Liver (tissue), 9 donors: ENCODE measurements around the gene ALDH7A1. TPM values are rescaled to one million over a fixed set of nuclear protein-coding genes. Genes with fewer than 3 reads are reported as not detected.

Experiments
- DNase-seq: peaks from one replicate; pipeline ENCODE4 v3.0.0-alpha.2; 2017; ENCODE audit warnings: low spot score
- H3K27ac ChIP-seq, 2 donors: one replicate each; pipeline ENCODE4 v1.7.0; 2013; ENCODE audit warnings: inconsistent platforms in 2 of 2, low read length in 2 of 2, control low read depth in 1 of 2, low read depth in 1 of 2, mild to moderate bottlenecking in 1 of 2
- H3K27me3 ChIP-seq, 4 donors: one replicate each; pipeline versions ENCODE4 v1.6.1 to v1.7.0; 2013; ENCODE audit warnings: low read length in 3 of 4, inconsistent platforms in 1 of 4, mild to moderate bottlenecking in 1 of 4, moderate library complexity in 1 of 4; ENCODE audit not compliant: control insufficient read depth in 4 of 4, insufficient read depth in 4 of 4
- H3K36me3 ChIP-seq, 4 donors: one replicate each; pipeline versions ENCODE4 v1.6.1 to v1.7.0; 2013; ENCODE audit warnings: low read length in 3 of 4, mild to moderate bottlenecking in 3 of 4, low read depth in 1 of 4, moderate library complexity in 1 of 4; ENCODE audit not compliant: control insufficient read depth in 4 of 4, insufficient read depth in 3 of 4
- H3K4me1 ChIP-seq, 4 donors: one replicate each; pipeline versions ENCODE4 v1.6.1 to v1.7.0; 2013; ENCODE audit warnings: low read length in 3 of 4, mild to moderate bottlenecking in 3 of 4, moderate library complexity in 1 of 4; ENCODE audit not compliant: control insufficient read depth in 4 of 4, insufficient read depth in 4 of 4
- H3K4me3 ChIP-seq, 3 donors: one replicate each; pipeline versions ENCODE4 v1.6.1 to v1.7.0; 2013; ENCODE audit warnings: low read length in 3 of 3, control low read depth in 1 of 3, low read depth in 1 of 3, mild to moderate bottlenecking in 1 of 3
- H3K9ac ChIP-seq, 2 donors: one replicate each; pipeline ENCODE4 v1.7.0; 2013; ENCODE audit warnings: low read length in 2 of 2, mild to moderate bottlenecking in 2 of 2, moderate library complexity in 2 of 2, control low read depth in 1 of 2, low read depth in 1 of 2
- H3K9me3 ChIP-seq, 4 donors: one replicate each; pipeline versions ENCODE4 v1.6.1 to v1.7.0; 2013; ENCODE audit warnings: low read length in 3 of 4; ENCODE audit not compliant: control insufficient read depth in 4 of 4
- EGR1 ChIP-seq, 2 donors: IDR thresholded peaks; 2 replicates each; pipeline ENCODE4 v1.6.1; 2016 to 2018; ENCODE audit warnings: antibody characterized with exemption in 2 of 2, low read depth in 2 of 2
- FOXA1 ChIP-seq: IDR thresholded peaks from 2 replicates; pipeline ENCODE4 v1.6.1; 2016; ENCODE audit warnings: antibody characterized with exemption
- FOXA2 ChIP-seq: IDR thresholded peaks from 2 replicates; pipeline ENCODE4 v1.6.1; 2016; ENCODE audit warnings: antibody characterized with exemption
- GABPA ChIP-seq, 2 donors: IDR thresholded peaks in 1 of 2; conservative IDR thresholded peaks in 1 of 2; 2 replicates each; pipeline ENCODE4 v1.6.1; 2016; ENCODE audit warnings: antibody characterized with exemption in 2 of 2, mild to moderate bottlenecking in 1 of 2, moderate library complexity in 1 of 2
- HNF4A ChIP-seq, 2 donors: conservative IDR thresholded peaks; 2 replicates each; pipeline ENCODE4 v1.6.1; 2016; ENCODE audit warnings: antibody characterized with exemption in 2 of 2, mild to moderate bottlenecking in 2 of 2
- HNF4G ChIP-seq: IDR thresholded peaks from 2 replicates; pipeline ENCODE4 v1.6.1; 2016; ENCODE audit warnings: antibody characterized with exemption
- NR2F2 ChIP-seq: IDR thresholded peaks from 2 replicates; pipeline ENCODE4 v1.6.1; 2016; ENCODE audit warnings: antibody characterized with exemption
- RAD21 ChIP-seq, 2 donors: IDR thresholded peaks; 2 replicates each; pipeline ENCODE4 v1.6.1; 2016; ENCODE audit warnings: antibody characterized with exemption in 2 of 2, mild to moderate bottlenecking in 2 of 2
- RXRA ChIP-seq, 2 donors: IDR thresholded peaks; 2 replicates each; pipeline ENCODE4 v1.6.1; 2017 to 2018; ENCODE audit warnings: antibody characterized with exemption in 2 of 2, mild to moderate bottlenecking in 1 of 2
- SP1 ChIP-seq: IDR thresholded peaks from 2 replicates; pipeline ENCODE4 v1.6.1; 2018; ENCODE audit warnings: antibody characterized with exemption, mild to moderate bottlenecking
- YY1 ChIP-seq: IDR thresholded peaks from 2 replicates; pipeline ENCODE4 v1.6.1; 2016; ENCODE audit warnings: antibody characterized with exemption, mild to moderate bottlenecking
- WGBS: extraction: QIAGEN DNeasy Blood & Tissue Kit; methylation state at CpG from one replicate; pipeline ENCODE4 v1.1.7; 2013; 5-methylcytosine and 5-hydroxymethylcytosine counted together
- polyA plus RNA-seq, 2 donors: library from polyadenylated mRNA; stranded (reverse) in 1 of 2; unstranded in 1 of 2; fragments of 200-250 nt in 1 of 2; fragments of >200 nt in 1 of 2; fragmentation: Nextera tagmentation in 1 of 2; extraction: Ambion mirVana in 1 of 2; gene quantifications; one replicate each; pipeline versions ENCODE4 v1.2.1 to v1.2.3, GENCODE V29; 2013 to 2015
- total RNA-seq, 2 donors: library from RNA; depleted of rRNA; stranded (reverse); fragments of >200 nt; gene quantifications; one replicate each; pipeline ENCODE4 v1.2.3, GENCODE V29; 2014
- TF ChIP-seq, protein P1 (sequence below): IDR thresholded peaks from 2 replicates; pipeline ENCODE4 v1.6.1; 2016; ENCODE audit warnings: antibody characterized with exemption
- TF ChIP-seq, protein P2 (sequence below): IDR thresholded peaks from 2 replicates; pipeline ENCODE4 v1.6.1; 2016; ENCODE audit warnings: antibody characterized with exemption, mild to moderate bottlenecking
- TF ChIP-seq, protein P3 (sequence below): IDR thresholded peaks from 2 replicates; pipeline ENCODE4 v1.6.1; 2016; ENCODE audit warnings: antibody characterized with exemption
- TF ChIP-seq, protein P4 (sequence below): fragments of 150-350 bp; IDR thresholded peaks from 2 replicates; pipeline ENCODE4 v1.5.1; 2017; ENCODE audit warnings: improper control_type of control experiment, low read depth, low read length; ENCODE audit not compliant: missing input control
- donor health status: healthy.
- donor health status: healthy.
- donor health status: healthy.
- donor health status: healthy.
- donor health status: healthy.

ALDH7A1 gene
- total and polyA plus RNA-seq, 4 donors, result 47.7 to 86.9 (median 58.4) TPM

DNA sequence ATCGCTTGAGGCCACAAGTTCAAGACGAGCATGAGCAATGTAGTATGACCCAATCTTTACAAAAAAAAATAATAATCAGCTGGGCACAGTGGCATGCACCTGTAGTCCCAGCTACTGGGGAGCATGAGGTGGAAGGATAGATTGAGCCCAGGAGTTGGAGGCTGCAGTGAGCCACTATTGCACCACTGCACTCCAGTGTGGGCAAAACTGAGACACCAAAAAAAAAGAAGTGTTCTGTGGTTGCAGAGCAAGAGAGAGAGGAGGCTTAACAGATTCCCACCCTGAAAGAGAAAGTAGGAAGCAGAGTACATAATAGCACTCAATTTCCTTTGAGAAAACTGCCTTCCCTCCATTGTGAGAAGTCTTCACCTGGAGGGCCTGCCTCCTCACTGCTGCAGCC, 52.6 kb downstream of the ALDH7A1 start:
- no peaks in the 10 kb centered on the region for H3K9me3 ChIP-seq
- H3K27ac ChIP-seq, result no peak overlapping the region
- no peak for DNase-seq
- H3K36me3 ChIP-seq, result peaks cover 0 to 11% (median 8%) of the 10 kb centered on the region in 4 donors
- H3K27me3 ChIP-seq, result no peaks in the 10 kb centered on the region
- H3K9ac ChIP-seq, result no peak overlapping the region
- H3K4me3 ChIP-seq, result no peak overlapping the region
- 62% methylated on average over 2 of the region's 2 CpGs for WGBS
- TF ChIP-seq, protein P1, sequence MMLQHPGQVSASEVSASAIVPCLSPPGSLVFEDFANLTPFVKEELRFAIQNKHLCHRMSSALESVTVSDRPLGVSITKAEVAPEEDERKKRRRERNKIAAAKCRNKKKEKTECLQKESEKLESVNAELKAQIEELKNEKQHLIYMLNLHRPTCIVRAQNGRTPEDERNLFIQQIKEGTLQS, result no peak
- TF ChIP-seq, protein P2, sequence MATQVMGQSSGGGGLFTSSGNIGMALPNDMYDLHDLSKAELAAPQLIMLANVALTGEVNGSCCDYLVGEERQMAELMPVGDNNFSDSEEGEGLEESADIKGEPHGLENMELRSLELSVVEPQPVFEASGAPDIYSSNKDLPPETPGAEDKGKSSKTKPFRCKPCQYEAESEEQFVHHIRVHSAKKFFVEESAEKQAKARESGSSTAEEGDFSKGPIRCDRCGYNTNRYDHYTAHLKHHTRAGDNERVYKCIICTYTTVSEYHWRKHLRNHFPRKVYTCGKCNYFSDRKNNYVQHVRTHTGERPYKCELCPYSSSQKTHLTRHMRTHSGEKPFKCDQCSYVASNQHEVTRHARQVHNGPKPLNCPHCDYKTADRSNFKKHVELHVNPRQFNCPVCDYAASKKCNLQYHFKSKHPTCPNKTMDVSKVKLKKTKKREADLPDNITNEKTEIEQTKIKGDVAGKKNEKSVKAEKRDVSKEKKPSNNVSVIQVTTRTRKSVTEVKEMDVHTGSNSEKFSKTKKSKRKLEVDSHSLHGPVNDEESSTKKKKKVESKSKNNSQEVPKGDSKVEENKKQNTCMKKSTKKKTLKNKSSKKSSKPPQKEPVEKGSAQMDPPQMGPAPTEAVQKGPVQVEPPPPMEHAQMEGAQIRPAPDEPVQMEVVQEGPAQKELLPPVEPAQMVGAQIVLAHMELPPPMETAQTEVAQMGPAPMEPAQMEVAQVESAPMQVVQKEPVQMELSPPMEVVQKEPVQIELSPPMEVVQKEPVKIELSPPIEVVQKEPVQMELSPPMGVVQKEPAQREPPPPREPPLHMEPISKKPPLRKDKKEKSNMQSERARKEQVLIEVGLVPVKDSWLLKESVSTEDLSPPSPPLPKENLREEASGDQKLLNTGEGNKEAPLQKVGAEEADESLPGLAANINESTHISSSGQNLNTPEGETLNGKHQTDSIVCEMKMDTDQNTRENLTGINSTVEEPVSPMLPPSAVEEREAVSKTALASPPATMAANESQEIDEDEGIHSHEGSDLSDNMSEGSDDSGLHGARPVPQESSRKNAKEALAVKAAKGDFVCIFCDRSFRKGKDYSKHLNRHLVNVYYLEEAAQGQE, result no peak
- TF ChIP-seq FOXA1, result no peak
- no peak for TF ChIP-seq RAD21 (IDR thresholded peaks at IDR 0.05)
- TF ChIP-seq HNF4G, result no peak
- TF ChIP-seq, protein P3, sequence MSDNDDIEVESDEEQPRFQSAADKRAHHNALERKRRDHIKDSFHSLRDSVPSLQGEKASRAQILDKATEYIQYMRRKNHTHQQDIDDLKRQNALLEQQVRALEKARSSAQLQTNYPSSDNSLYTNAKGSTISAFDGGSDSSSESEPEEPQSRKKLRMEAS, result no peak
- no peak for TF ChIP-seq RXRA (IDR thresholded peaks at IDR 0.05)
- no peak for TF ChIP-seq EGR1 (IDR thresholded peaks at IDR 0.05; ENCODE audit: low read depth in 2 of 2)
- TF ChIP-seq HNF4A (conservative IDR thresholded peaks at IDR 0.05), result no peak
- no peak for TF ChIP-seq FOXA2
- H3K4me1 ChIP-seq, result peaks cover 0 to 39% (median 26%) of the 10 kb centered on the region in 4 donors

DNA sequence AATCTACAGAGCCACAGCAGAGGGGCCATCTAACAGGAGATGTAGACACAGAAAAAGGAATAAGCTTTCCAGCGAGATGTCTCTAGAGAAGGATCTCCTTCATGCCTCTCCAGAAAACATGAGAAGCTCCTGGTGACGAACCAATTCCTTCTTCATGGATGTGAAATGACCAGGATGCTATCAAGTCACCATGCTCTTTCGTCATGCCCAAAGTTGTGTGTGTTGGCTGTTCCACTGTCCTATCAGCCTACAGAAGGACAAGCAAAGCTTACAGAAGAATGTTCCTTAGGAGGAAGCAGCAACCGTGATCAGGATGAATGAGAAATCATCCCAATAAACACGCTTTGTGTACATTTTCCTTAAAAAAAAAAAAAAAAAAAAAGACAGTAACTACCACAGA, 54.4 kb downstream of the ALDH7A1 start:
- no peaks in the 10 kb centered on the region for H3K9me3 ChIP-seq
- H3K9ac ChIP-seq, result no peak overlapping the region
- peaks cover 0 to 39% (median 26%) of the 10 kb centered on the region in 4 donors for H3K4me1 ChIP-seq
- no peak overlapping the region for H3K4me3 ChIP-seq
- DNase-seq, result no peak
- H3K36me3 ChIP-seq, result peaks cover 0 to 4% (median 0%) of the 10 kb centered on the region in 4 donors
- WGBS, result 85% methylated on average over 5 of the region's 5 CpGs
- no peak overlapping the region for H3K27ac ChIP-seq
- no peaks in the 10 kb centered on the region for H3K27me3 ChIP-seq
- no peak for TF ChIP-seq GABPA (IDR thresholded peaks at IDR 0.05 in 1 of 2, conservative IDR thresholded peaks at IDR 0.05 in 1 of 2)
- TF ChIP-seq, protein P3, result no peak
- no peak for TF ChIP-seq EGR1 (IDR thresholded peaks at IDR 0.05; ENCODE audit: low read depth in 2 of 2)

DNA sequence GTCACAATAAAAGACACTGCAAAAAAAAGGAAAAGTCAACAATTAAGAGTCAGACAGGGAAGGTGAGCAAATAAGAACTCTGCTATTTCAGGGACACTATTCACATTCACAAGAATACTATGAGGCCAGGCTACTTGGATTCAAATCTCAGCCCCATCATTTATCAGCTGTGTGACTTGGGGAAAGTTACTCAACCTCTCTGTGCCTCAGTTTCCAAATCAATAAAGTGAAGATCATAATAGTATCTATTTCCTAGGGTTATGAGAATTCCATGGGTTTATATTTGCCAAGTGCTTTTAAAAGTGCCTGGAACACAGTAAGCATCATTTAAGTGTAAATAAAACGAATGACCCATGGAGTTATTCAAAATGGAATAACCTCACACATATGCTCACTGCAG, 56.4 kb downstream of the ALDH7A1 start:
- H3K27ac ChIP-seq, result no peak overlapping the region
- H3K27me3 ChIP-seq, result no peaks in the 10 kb centered on the region
- no peak overlapping the region for H3K4me3 ChIP-seq
- H3K36me3 ChIP-seq, result no peaks in the 10 kb centered on the region
- no peak for DNase-seq
- TF ChIP-seq, protein P2, result no peak
- TF ChIP-seq FOXA2 (no peak), FOXA1 (no peak), YY1 (no peak), HNF4A (conservative IDR thresholded peaks at IDR 0.05) (no peak), SP1 (no peak), EGR1 (IDR thresholded peaks at IDR 0.05; ENCODE audit: low read depth in 2 of 2) (no peak), NR2F2 (no peak)
- TF ChIP-seq, protein P4, sequence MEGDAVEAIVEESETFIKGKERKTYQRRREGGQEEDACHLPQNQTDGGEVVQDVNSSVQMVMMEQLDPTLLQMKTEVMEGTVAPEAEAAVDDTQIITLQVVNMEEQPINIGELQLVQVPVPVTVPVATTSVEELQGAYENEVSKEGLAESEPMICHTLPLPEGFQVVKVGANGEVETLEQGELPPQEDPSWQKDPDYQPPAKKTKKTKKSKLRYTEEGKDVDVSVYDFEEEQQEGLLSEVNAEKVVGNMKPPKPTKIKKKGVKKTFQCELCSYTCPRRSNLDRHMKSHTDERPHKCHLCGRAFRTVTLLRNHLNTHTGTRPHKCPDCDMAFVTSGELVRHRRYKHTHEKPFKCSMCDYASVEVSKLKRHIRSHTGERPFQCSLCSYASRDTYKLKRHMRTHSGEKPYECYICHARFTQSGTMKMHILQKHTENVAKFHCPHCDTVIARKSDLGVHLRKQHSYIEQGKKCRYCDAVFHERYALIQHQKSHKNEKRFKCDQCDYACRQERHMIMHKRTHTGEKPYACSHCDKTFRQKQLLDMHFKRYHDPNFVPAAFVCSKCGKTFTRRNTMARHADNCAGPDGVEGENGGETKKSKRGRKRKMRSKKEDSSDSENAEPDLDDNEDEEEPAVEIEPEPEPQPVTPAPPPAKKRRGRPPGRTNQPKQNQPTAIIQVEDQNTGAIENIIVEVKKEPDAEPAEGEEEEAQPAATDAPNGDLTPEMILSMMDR, result no peak
- TF ChIP-seq, protein P1, result no peak
- TF ChIP-seq, protein P3, result no peak
- no peak overlapping the region for H3K9ac ChIP-seq
- no peaks in the 10 kb centered on the region for H3K9me3 ChIP-seq
- WGBS, result 52% methylated on average over 1 of the region's 1 CpG
- H3K4me1 ChIP-seq, result peaks cover 0 to 29% (median 22%) of the 10 kb centered on the region in 4 donors
